Spleen (tissue), 7 donors: ENCODE measurements around the gene SELENOI.

ENCODE experiments used
- CTCF ChIP-seq, 11 experiments: fragments of 200-600 bp in 7 of 11; fragments of 450-650 bp in 4 of 11; sonication (generic) in 4 of 11; IDR thresholded peaks in 8 of 11; conservative IDR thresholded peaks in 3 of 11; 1 replicate in 7 of 11; 2 replicates in 4 of 11; pipeline versions ENCODE4 v1.4.0 to v1.8.0; 2016 to 2021; ENCODE audit warnings: antibody characterized with exemption in 11 of 11, inconsistent platforms in 4 of 11, mild to moderate bottlenecking in 1 of 11
- POLR2AphosphoS5 ChIP-seq, 3 donors: sonication (generic); formaldehyde crosslinking; IDR thresholded peaks; one replicate each; pipeline ENCODE4 v1.5.1; 2017; ENCODE audit warnings: antibody characterized with exemption in 3 of 3
- donor health status: DM: no; HTN: no; CAD: no; lungs with moderate emphysema.
- donor health status: DM: no; HTN: no; CAD: no.
- donor health status: DM: no; HTN: no; CAD: no.

- TF ChIP-seq CTCF (IDR thresholded peaks at IDR 0.05 in 8 of 11, conservative IDR thresholded peaks at IDR 0.05 in 3 of 11) (no peak), POLR2AphosphoS5 (IDR thresholded peaks at IDR 0.05) (no peak)
Observed at GRCh38 chr2:26359886-26360473, 14.0 kb downstream of the SELENOI start.
